ENCODE data around the gene HTRA3. TPM values are rescaled to one million over a fixed set of nuclear protein-coding genes. Genes with fewer than 3 reads are reported as not detected.

The HTRA3 gene
- total RNA-seq, 1 donor from 2014 or later: 35.2 TPM

DNA sequence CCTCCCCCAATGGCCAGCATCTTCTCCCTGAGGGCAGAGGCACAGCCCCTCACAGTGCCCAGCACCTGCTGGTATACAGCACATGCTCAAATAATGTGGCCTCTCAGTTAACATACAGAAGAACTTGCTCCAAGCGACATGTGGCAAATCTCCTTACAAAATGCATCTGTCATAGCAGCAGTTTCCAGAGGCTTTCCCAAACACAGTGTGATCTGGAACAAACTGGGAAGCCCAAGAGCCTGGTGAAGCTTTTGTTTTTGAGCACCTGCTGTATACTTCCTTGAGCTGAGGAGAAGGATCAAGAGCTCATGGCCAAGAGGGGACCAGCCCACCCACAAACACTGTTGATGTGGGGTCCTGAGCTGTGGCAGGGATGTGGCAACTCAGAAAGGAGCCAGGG, 34.8 kb upstream of the HTRA3 start:
- peaks cover 5% of the 10 kb centered on the region for H3K4me1 ChIP-seq (ENCODE audit: insufficient read depth, low read length)
- H3K27me3 Mint-ChIP-seq (ENCODE audit: low read depth, unreplicated experiment): peaks cover 14% of the 10 kb centered on the region
- H4K20me1 ChIP-seq (ENCODE audit: insufficient read depth, low read length): no peaks in the 10 kb centered on the region
- no peak overlapping the region for H3K27ac Mint-ChIP-seq (ENCODE audit: unreplicated experiment)
- TF ChIP-seq EZH2 (IDR thresholded peaks at IDR 0.05; ENCODE audit: insufficient read depth, low read length) (no peak), CTCF (IDR thresholded peaks at IDR 0.05; ENCODE audit: insufficient read depth, low read depth, low read length) (no peak)
- no peaks in the 10 kb centered on the region for H3K36me3 Mint-ChIP-seq (ENCODE audit: low read depth, unreplicated experiment)
- H3K27ac ChIP-seq (ENCODE audit: low read depth, low read length): no peak overlapping the region
- DNase-seq (ENCODE audit: low read depth): no peak
- H3K4me1 Mint-ChIP-seq (ENCODE audit: low read depth, unreplicated experiment): no peaks in the 10 kb centered on the region
- H3K4me3 ChIP-seq (ENCODE audit: insufficient read depth, low read depth, low read length): no peak overlapping the region
- no peaks in the 10 kb centered on the region for H3K79me2 ChIP-seq (ENCODE audit: insufficient read depth, low read length)
- H3K9ac ChIP-seq (ENCODE audit: low read length): no peak overlapping the region
- no peak overlapping the region for H3K4me3 Mint-ChIP-seq (ENCODE audit: unreplicated experiment)
- H2AFZ ChIP-seq (ENCODE audit: low read depth, low read length): no peak overlapping the region
- FAIRE-seq: no peak
- H3K9me3 Mint-ChIP-seq (ENCODE audit: unreplicated experiment): no peaks in the 10 kb centered on the region
- no peaks in the 10 kb centered on the region for H3K27me3 ChIP-seq (ENCODE audit: insufficient read depth, low read length)
- H3K36me3 ChIP-seq (ENCODE audit: insufficient read depth, low read length): no peaks in the 10 kb centered on the region
- H3K4me2 ChIP-seq (ENCODE audit: low read length): no peak overlapping the region
- no peaks in the 10 kb centered on the region for H3K9me3 ChIP-seq (ENCODE audit: insufficient read depth, low read depth, low read length)

DNA sequence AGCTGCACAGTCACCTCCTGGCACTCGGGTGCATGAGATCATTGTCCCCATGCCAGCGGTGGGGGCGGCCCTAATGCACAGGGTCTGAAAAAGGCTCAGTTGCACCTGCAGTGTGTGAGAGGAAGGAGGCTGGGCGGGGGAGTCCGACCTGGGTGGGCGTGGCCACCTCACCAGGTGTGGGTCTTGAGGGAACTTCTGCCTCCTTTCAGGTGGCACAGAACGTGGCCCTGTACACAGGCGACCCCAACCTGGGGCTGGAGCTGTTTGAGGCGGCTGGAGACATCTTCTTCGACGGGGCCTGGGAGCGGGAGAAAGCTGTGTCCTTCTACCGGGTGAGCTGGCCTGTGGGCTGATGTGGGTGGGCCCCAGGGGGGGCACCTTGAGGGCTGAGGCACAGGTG, 34.3 kb upstream of the HTRA3 start:
- H3K9me3 ChIP-seq (ENCODE audit: insufficient read depth, low read depth, low read length): no peaks in the 10 kb centered on the region
- Mint-ChIP-seq H3K27me3 (ENCODE audit: low read depth, unreplicated experiment) (peaks cover 16% of the 10 kb centered on the region), H3K27ac (ENCODE audit: unreplicated experiment) (no peak overlapping the region), H3K4me3 (ENCODE audit: unreplicated experiment) (no peak overlapping the region), H3K4me1 (ENCODE audit: low read depth, unreplicated experiment) (no peaks in the 10 kb centered on the region), H3K9me3 (ENCODE audit: unreplicated experiment) (no peaks in the 10 kb centered on the region), H3K36me3 (ENCODE audit: low read depth, unreplicated experiment) (no peaks in the 10 kb centered on the region)
- no peak overlapping the region for H2AFZ ChIP-seq (ENCODE audit: low read depth, low read length)
- H4K20me1 ChIP-seq (ENCODE audit: insufficient read depth, low read length): no peaks in the 10 kb centered on the region
- H3K79me2 ChIP-seq (ENCODE audit: insufficient read depth, low read length): no peaks in the 10 kb centered on the region
- H3K27ac ChIP-seq (ENCODE audit: low read depth, low read length): no peak overlapping the region
- DNase-seq (ENCODE audit: low read depth) (no peak), FAIRE-seq (no peak)
- no peak overlapping the region for H3K4me2 ChIP-seq (ENCODE audit: low read length)
- H3K36me3 ChIP-seq (ENCODE audit: insufficient read depth, low read length): no peaks in the 10 kb centered on the region
- H3K9ac ChIP-seq (ENCODE audit: low read length): no peak overlapping the region
- peaks cover 5% of the 10 kb centered on the region for H3K4me1 ChIP-seq (ENCODE audit: insufficient read depth, low read length)
- no peak overlapping the region for H3K4me3 ChIP-seq (ENCODE audit: insufficient read depth, low read depth, low read length)
- H3K27me3 ChIP-seq (ENCODE audit: insufficient read depth, low read length): no peaks in the 10 kb centered on the region
- TF ChIP-seq CTCF (IDR thresholded peaks at IDR 0.05; ENCODE audit: insufficient read depth, low read depth, low read length): no peak
- TF ChIP-seq EZH2 (IDR thresholded peaks at IDR 0.05; ENCODE audit: insufficient read depth, low read length): no peak

GRCh38 chr4:8235686-8236085, 33.9 kb upstream of the HTRA3 start:
- H3K27me3 ChIP-seq (ENCODE audit: insufficient read depth, low read length): no peaks in the 10 kb centered on the region
- peaks cover 5% of the 10 kb centered on the region for H3K4me1 ChIP-seq (ENCODE audit: insufficient read depth, low read length)
- no peak for TF ChIP-seq CTCF (IDR thresholded peaks at IDR 0.05; ENCODE audit: insufficient read depth, low read depth, low read length)
- no peak for TF ChIP-seq EZH2 (IDR thresholded peaks at IDR 0.05; ENCODE audit: insufficient read depth, low read length)
- Mint-ChIP-seq H3K4me3 (ENCODE audit: unreplicated experiment) (no peak overlapping the region), H3K27ac (ENCODE audit: unreplicated experiment) (no peak overlapping the region), H3K9me3 (ENCODE audit: unreplicated experiment) (no peaks in the 10 kb centered on the region), H3K27me3 (ENCODE audit: low read depth, unreplicated experiment) (peaks cover 16% of the 10 kb centered on the region), H3K4me1 (ENCODE audit: low read depth, unreplicated experiment) (no peaks in the 10 kb centered on the region), H3K36me3 (ENCODE audit: low read depth, unreplicated experiment) (no peaks in the 10 kb centered on the region)
- H4K20me1 ChIP-seq (ENCODE audit: insufficient read depth, low read length): no peaks in the 10 kb centered on the region
- H2AFZ ChIP-seq (ENCODE audit: low read depth, low read length): no peak overlapping the region
- FAIRE-seq (no peak), DNase-seq (ENCODE audit: low read depth) (no peak)
- no peaks in the 10 kb centered on the region for H3K36me3 ChIP-seq (ENCODE audit: insufficient read depth, low read length)
- H3K9ac ChIP-seq (ENCODE audit: low read length): no peak overlapping the region
- no peak overlapping the region for H3K4me2 ChIP-seq (ENCODE audit: low read length)
- H3K9me3 ChIP-seq (ENCODE audit: insufficient read depth, low read depth, low read length): no peaks in the 10 kb centered on the region
- no peak overlapping the region for H3K4me3 ChIP-seq (ENCODE audit: insufficient read depth, low read depth, low read length)
- H3K79me2 ChIP-seq (ENCODE audit: insufficient read depth, low read length): no peaks in the 10 kb centered on the region
- H3K27ac ChIP-seq (ENCODE audit: low read depth, low read length): no peak overlapping the region

Data from astrocyte (in vitro differentiated cells and primary cell).